H1 (cell line): ENCODE measurements around the gene ULK2. TPM values are rescaled to one million over a fixed set of nuclear protein-coding genes. Genes with fewer than 3 reads are reported as not detected.

Experiments used
- CTCF ChIA-PET: fragments of 300-600 bp; sonication (Branson Sonifier 250); formaldehyde crosslinking; loops from one replicate; lab custom pipeline; 2021; ENCODE audit not compliant: partially characterized antibody; lab: Charles Lee
- POLR2A ChIA-PET: fragments of 300-600 bp; sonication (Branson Sonifier 250); formaldehyde crosslinking; loops from one replicate; lab custom pipeline; 2021; ENCODE audit warnings: inconsistent platforms; ENCODE audit not compliant: partially characterized antibody; lab: Charles Lee
- DNase-seq, 2 experiments: peaks; one replicate each; pipeline versions ENCODE4 v3.0.0 to v3.0.0-alpha.2; 2010 to 2022; ENCODE audit warnings: low spot score in 2 of 2, low read depth in 1 of 2, mixed read lengths in 1 of 2
- FAIRE-seq: peaks from 2 replicates; lab custom pipeline; 2011; peaks lifted over from hg19 to GRCh38; lab: Jason Lieb, UNC
- H2AFZ ChIP-seq: 2 replicates; pipeline ENCODE4 v1.8.1; 2012; ENCODE audit warnings: low read length, inconsistent platforms
- H2AK5ac ChIP-seq: 2 replicates; pipeline ENCODE4 v1.6.1; 2013; ENCODE audit warnings: low read depth, low read length
- H2BK120ac ChIP-seq: replicated peaks from 2 replicates; pipeline ENCODE3; 2013; ENCODE audit warnings: low read depth, low read length, inconsistent platforms
- H2BK12ac ChIP-seq: 2 replicates; pipeline ENCODE4 v1.6.1; 2013; ENCODE audit warnings: low read depth, low read length
- H2BK15ac ChIP-seq: 2 replicates; pipeline ENCODE4 v1.6.1; 2013; ENCODE audit warnings: low read length
- H2BK20ac ChIP-seq: 2 replicates; pipeline ENCODE4 v1.6.1; 2013; ENCODE audit warnings: low read length
- H2BK5ac ChIP-seq: 2 replicates; pipeline ENCODE4 v1.6.1; 2013; ENCODE audit warnings: low read depth, low read length
- H3K14ac ChIP-seq: 2 replicates; pipeline ENCODE4 v1.6.1; 2013; ENCODE audit warnings: inconsistent platforms; ENCODE audit not compliant: insufficient read length
- H3K18ac ChIP-seq: 2 replicates; pipeline ENCODE4 v1.6.1; 2013; ENCODE audit warnings: low read length; ENCODE audit errors: extremely low read depth
- H3K23ac ChIP-seq: 2 replicates; pipeline ENCODE4 v1.6.1; 2013; ENCODE audit warnings: inconsistent platforms; ENCODE audit not compliant: insufficient read length
- H3K23me2 ChIP-seq: 2 replicates; pipeline ENCODE4 v1.6.1; 2013; ENCODE audit warnings: low read depth, low read length
- H3K27ac ChIP-seq: 2 replicates; pipeline ENCODE4 v1.6.1; 2011; ENCODE audit warnings: low read depth, low read length, inconsistent platforms
- H3K27me3 ChIP-seq, 4 experiments: replicated peaks in 1 of 4; 1 replicate in 1 of 4; 2 replicates in 3 of 4; pipeline versions ENCODE4 v1.6.1 to v1.8.1; 2011 to 2013; ENCODE audit warnings: low read length in 3 of 4, mild to moderate bottlenecking in 3 of 4, inconsistent platforms in 2 of 4, mixed read lengths in 2 of 4, moderate library complexity in 1 of 4; ENCODE audit not compliant: control insufficient read depth in 3 of 4, insufficient read depth in 3 of 4; ENCODE audit errors: extremely low read depth in 1 of 4
- H3K36me3 ChIP-seq, 4 experiments: 2 replicates each; pipeline versions ENCODE4 v1.6.1 to v1.8.1; 2011 to 2013; ENCODE audit warnings: mild to moderate bottlenecking in 4 of 4, low read length in 3 of 4, moderate library complexity in 2 of 4, control low read depth in 1 of 4, inconsistent platforms in 1 of 4; ENCODE audit not compliant: insufficient read depth in 4 of 4, control insufficient read depth in 2 of 4
- H3K4ac ChIP-seq: replicated peaks from 2 replicates; pipeline ENCODE3; 2013; ENCODE audit warnings: low read length, low read depth, mixed read lengths, inconsistent platforms; ENCODE audit not compliant: insufficient read length
- H3K4me1 ChIP-seq, 4 experiments: replicated peaks in 1 of 4; 1 replicate in 1 of 4; 2 replicates in 3 of 4; pipeline versions ENCODE4 v1.6.1 to v1.8.1; 2011 to 2013; ENCODE audit warnings: low read length in 3 of 4, inconsistent platforms in 2 of 4, mixed read lengths in 1 of 4; ENCODE audit not compliant: insufficient read depth in 4 of 4, control insufficient read depth in 3 of 4
- H3K4me2 ChIP-seq, 2 experiments: 2 replicates each; pipeline versions ENCODE4 v1.6.1 to v1.8.1; 2011 to 2013; ENCODE audit warnings: low read depth in 2 of 2, low read length in 2 of 2, control low read depth in 1 of 2, inconsistent platforms in 1 of 2, mild to moderate bottlenecking in 1 of 2; ENCODE audit not compliant: insufficient read depth in 1 of 2
- H3K4me3 ChIP-seq, 4 experiments: fragments of 200-600, 300-600 bp in 1 of 4; sonication (generic), shearing (Covaris generic), sonication (Bioruptor Twin) in 1 of 4; 2 replicates each; pipeline versions ENCODE4 v1.5.1 to v1.8.1; 2011 to 2016; ENCODE audit warnings: low read length in 4 of 4, low read depth in 3 of 4, control low read depth in 2 of 4, inconsistent platforms in 2 of 4, mild to moderate bottlenecking in 2 of 4, mixed read lengths in 1 of 4, moderate library complexity in 1 of 4; ENCODE audit not compliant: insufficient read depth in 2 of 4; ENCODE audit errors: extremely low read depth in 1 of 4
- H3K56ac ChIP-seq: replicated peaks from 2 replicates; pipeline ENCODE3; 2013; ENCODE audit warnings: low read depth, mild to moderate bottlenecking, mixed read lengths, low read length, inconsistent platforms; ENCODE audit not compliant: insufficient read length
- H3K79me1 ChIP-seq: 2 replicates; pipeline ENCODE4 v1.6.1; 2013; ENCODE audit warnings: low read depth, low read length, control low read depth
- H3K79me2 ChIP-seq, 2 experiments: 2 replicates each; pipeline versions ENCODE4 v1.6.1 to v1.8.1; 2012 to 2013; ENCODE audit warnings: low read length in 2 of 2, mild to moderate bottlenecking in 2 of 2, inconsistent platforms in 1 of 2; ENCODE audit not compliant: insufficient read depth in 2 of 2, control insufficient read depth in 1 of 2
- H3K9ac ChIP-seq, 4 experiments: replicated peaks in 1 of 4; 1 replicate in 1 of 4; 2 replicates in 3 of 4; pipeline versions ENCODE4 v1.6.1 to v1.8.1; 2011 to 2013; ENCODE audit warnings: low read depth in 3 of 4, low read length in 3 of 4, control low read depth in 2 of 4, mild to moderate bottlenecking in 2 of 4, moderate library complexity in 2 of 4, inconsistent platforms in 1 of 4; ENCODE audit errors: extremely low read depth in 1 of 4
- H3K9me3 ChIP-seq, 2 experiments: 2 replicates each; pipeline versions ENCODE4 v1.6.1 to v1.8.1; 2012 to 2013; ENCODE audit warnings: mild to moderate bottlenecking in 2 of 2, moderate library complexity in 2 of 2, control low read depth in 1 of 2, inconsistent platforms in 1 of 2, low read depth in 1 of 2, low read length in 1 of 2, mixed read lengths in 1 of 2; ENCODE audit not compliant: insufficient read depth in 2 of 2
- H4K20me1 ChIP-seq, 2 experiments: replicated peaks in 1 of 2; 2 replicates each; pipeline versions ENCODE3 to v1.8.1; 2011 to 2013; ENCODE audit warnings: inconsistent platforms in 2 of 2, low read length in 2 of 2, mild to moderate bottlenecking in 1 of 2; ENCODE audit not compliant: insufficient read depth in 2 of 2, control insufficient read depth in 1 of 2
- H4K5ac ChIP-seq: 2 replicates; pipeline ENCODE4 v1.6.1; 2013; ENCODE audit warnings: low read length, low read depth, mixed read lengths, inconsistent platforms; ENCODE audit not compliant: insufficient read length
- H4K8ac ChIP-seq: 2 replicates; pipeline ENCODE4 v1.8.0; 2013; ENCODE audit warnings: mild to moderate bottlenecking, moderate library complexity, low read length, inconsistent platforms; ENCODE audit not compliant: insufficient read depth; ENCODE audit errors: extremely low read depth
- H4K91ac ChIP-seq: replicated peaks from 2 replicates; pipeline ENCODE3; 2013; ENCODE audit warnings: low read length, mixed read lengths, inconsistent platforms; ENCODE audit not compliant: insufficient read length
- BRCA1 ChIP-seq: IDR thresholded peaks from 2 replicates; pipeline ENCODE4 v1.6.1; 2012; ENCODE audit warnings: low read depth, low read length, improper control_type of control experiment
- CEBPB ChIP-seq: IDR thresholded peaks from 2 replicates; pipeline ENCODE4 v1.6.1; 2012; ENCODE audit warnings: low read depth, low read length
- FOSL1 ChIP-seq: IDR thresholded peaks from 2 replicates; pipeline ENCODE4 v1.6.1; 2011; ENCODE audit warnings: mild to moderate bottlenecking, low read depth, low read length, moderate library complexity; ENCODE audit not compliant: insufficient read depth
- GABPA ChIP-seq: IDR thresholded peaks from 2 replicates; pipeline ENCODE4 v1.6.1; 2011; ENCODE audit warnings: mild to moderate bottlenecking, low read length, moderate library complexity, borderline replicate concordance; ENCODE audit not compliant: insufficient read depth
- JUN ChIP-seq: IDR thresholded peaks from 2 replicates; pipeline ENCODE4 v1.6.1; 2011; ENCODE audit warnings: low read depth, mild to moderate bottlenecking, improper control_type of control experiment, low read length
- NANOG ChIP-seq: IDR thresholded peaks from 2 replicates; pipeline ENCODE4 v1.6.1; 2011; ENCODE audit warnings: low read length, low read depth, mild to moderate bottlenecking, inconsistent platforms; ENCODE audit not compliant: insufficient read depth, poor library complexity, severe bottlenecking
- NRF1 ChIP-seq: IDR thresholded peaks from 2 replicates; pipeline ENCODE4 v1.6.1; 2011; ENCODE audit warnings: mild to moderate bottlenecking, low read depth, low read length, improper control_type of control experiment
- POLR2AphosphoS5 ChIP-seq: IDR thresholded peaks from 2 replicates; pipeline ENCODE4 v1.6.1; 2011; ENCODE audit warnings: low read depth, low read length
- SUZ12 ChIP-seq: fragments of 200-600 bp; sonication (generic); IDR thresholded peaks from 2 replicates; pipeline ENCODE4 v1.6.1; 2012; ENCODE audit warnings: mild to moderate bottlenecking, inconsistent platforms, low read length, moderate library complexity, mixed read lengths
- WGBS, 2 experiments: shearing (Covaris generic) in 1 of 2; methylation state at CpG; one replicate each; pipeline versions ENCODE4 v1.1.6 to v1.1.7; 2013 to 2015; ENCODE audit warnings: low lambda C conversion rate in 2 of 2, mixed read lengths in 2 of 2, inconsistent platforms in 1 of 2, low coverage in 1 of 2, missing lambda C conversion rate in 1 of 2; ENCODE audit not compliant: insufficient replicate concordance in 2 of 2, insufficient coverage in 1 of 2, insufficient read length in 1 of 2; ENCODE audit errors: extremely low coverage in 1 of 2, missing lambda C conversion rate in 1 of 2; 5-methylcytosine and 5-hydroxymethylcytosine counted together
- polyA plus RNA-seq, 7 experiments: library from polyadenylated mRNA; depleted of rRNA in 3 of 7; stranded (reverse) in 5 of 7; unstranded in 2 of 7; fragments of >200 nt in 5 of 7; fragments of 200-250 nt in 2 of 7; gene quantifications; 1 replicate in 5 of 7; 2 replicates in 1 of 7; 4 replicates in 1 of 7; pipeline versions ENCODE4 v1.2.1 to v1.2.3, GENCODE V29; 2011 to 2013; ENCODE audit warnings: missing spikeins in 2 of 7, mixed read lengths in 2 of 7
- total RNA-seq: library from RNA; stranded (reverse); fragmentation: NEBNext Ultra II Directional; extraction: Animal tissue kit (Norgen Biotek cat#: 25700); gene quantifications from 2 replicates; pipeline ENCODE4 v1.2.1, GENCODE V29; 2021
- TF ChIP-seq, protein P1 (sequence below): IDR thresholded peaks from 2 replicates; pipeline ENCODE4 v1.6.1; 2011; ENCODE audit warnings: low read length, improper control_type of control experiment

Gene ULK2
- total and polyA plus RNA-seq, 2 of the 8 experiments (the other 6 are each of a cell fraction or from before 2014, with no cell fraction given) = 5.3 to 9.8 TPM

DNA sequence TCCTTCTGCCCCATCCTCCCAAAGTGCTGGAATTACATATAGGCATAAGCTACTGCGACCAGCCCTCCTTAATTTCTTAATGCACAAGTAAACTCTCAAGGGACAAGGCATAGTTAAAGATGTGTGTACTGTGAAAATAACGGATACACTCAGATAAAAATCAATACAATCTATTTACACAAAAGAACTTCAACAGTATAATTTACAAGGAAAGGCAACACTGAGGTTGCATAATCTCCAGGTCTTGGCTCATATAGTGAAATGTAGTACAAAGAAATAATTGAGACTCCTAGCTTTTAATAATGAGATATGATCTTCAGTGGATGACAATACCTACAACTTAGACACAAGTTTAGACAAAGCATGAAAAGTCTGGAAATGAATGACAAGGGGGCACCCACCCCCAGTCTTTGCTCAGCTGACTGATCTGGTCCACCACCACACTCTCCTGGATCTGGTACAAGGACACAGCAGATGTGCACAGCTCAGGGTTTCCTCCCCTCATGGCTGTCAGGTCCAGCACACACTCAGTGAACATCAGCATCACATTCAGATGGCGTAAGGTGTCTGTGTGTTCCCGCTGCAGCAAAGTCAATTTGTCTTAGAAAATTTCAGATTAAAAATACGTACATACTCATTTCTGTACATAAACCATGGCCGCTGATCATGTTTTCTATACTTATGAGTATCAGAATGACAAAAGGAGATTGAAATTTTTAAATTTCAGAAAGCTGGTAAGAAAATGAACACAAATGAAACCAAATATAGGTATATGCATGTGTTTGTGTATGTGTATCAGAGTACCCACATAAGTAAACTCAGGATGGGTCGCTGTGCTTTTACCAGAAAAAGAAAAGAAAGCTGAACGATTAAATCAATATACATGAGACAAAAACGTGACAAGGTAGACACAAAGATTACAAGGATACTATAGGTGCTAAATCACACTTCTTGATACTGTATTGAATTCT, 86.0 kb downstream of the ULK2 start:
- CTCF ChIA-PET = interaction anchor here (0.8 to 1.9 kb wide), 3 partner anchors 9 to 19 kb away, joined by 4 to 6 read pairs (median 4); no protein-coding TSS in a partner anchor
- TF ChIP-seq BRCA1 (no peak), FOSL1 (no peak), POLR2AphosphoS5 (no peak), SUZ12 (no peak), NANOG (no peak), NRF1 (no peak), CEBPB (no peak), JUN (no peak), GABPA (no peak)
- TF ChIP-seq, protein P1, sequence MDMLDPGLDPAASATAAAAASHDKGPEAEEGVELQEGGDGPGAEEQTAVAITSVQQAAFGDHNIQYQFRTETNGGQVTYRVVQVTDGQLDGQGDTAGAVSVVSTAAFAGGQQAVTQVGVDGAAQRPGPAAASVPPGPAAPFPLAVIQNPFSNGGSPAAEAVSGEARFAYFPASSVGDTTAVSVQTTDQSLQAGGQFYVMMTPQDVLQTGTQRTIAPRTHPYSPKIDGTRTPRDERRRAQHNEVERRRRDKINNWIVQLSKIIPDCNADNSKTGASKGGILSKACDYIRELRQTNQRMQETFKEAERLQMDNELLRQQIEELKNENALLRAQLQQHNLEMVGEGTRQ = no peak

More for the DNA sequence above, 86.0 kb downstream of the ULK2 start:
- Histone ChIP-seq H4K91ac (no peak overlapping the region), H3K4me1 (no peaks in the 10 kb centered on the region), H4K5ac (no peak overlapping the region), H4K8ac (no peak overlapping the region), H3K9me3 (no peaks in the 10 kb centered on the region), H3K79me2 (no peaks in the 10 kb centered on the region), H2BK15ac (no peak overlapping the region), H3K18ac (no peak overlapping the region), H2AK5ac (no peak overlapping the region), H3K23ac (no peak overlapping the region), H3K27ac (no peak overlapping the region), H2BK12ac (no peak overlapping the region), H3K27me3 (no peaks in the 10 kb centered on the region), H2AFZ (no peak overlapping the region), H3K14ac (no peak overlapping the region), H3K4me3 (no peak overlapping the region), H3K79me1 (no peaks in the 10 kb centered on the region), H2BK20ac (no peak overlapping the region), H4K20me1 (no peaks in the 10 kb centered on the region), H3K4ac (no peak overlapping the region), H3K9ac (no peak overlapping the region), H3K4me2 (no peak overlapping the region), H3K56ac (no peak overlapping the region), H3K23me2 (no peaks in the 10 kb centered on the region), H3K36me3 (no peaks in the 10 kb centered on the region), H2BK120ac (no peak overlapping the region), H2BK5ac (no peak overlapping the region)
- POLR2A ChIA-PET = interaction anchor here (1.0 to 1.7 kb wide), 2 partner anchors 11 to 43 kb away, joined by 3 to 4 read pairs; no protein-coding TSS in a partner anchor
- DNase-seq (no peak), FAIRE-seq (no peak)
- 87% methylated on average over 9 of the region's 9 CpGs; no CpG with 5 or more reads in 1 of the 2 experiments for WGBS, 2 experiments
